GM21737 (cell line): Measurements from ENCODE around the gene ZNF507.
"Not testable (repeated sequence)": the region's sequence is repeated elsewhere in the genome, so short reads cannot be mapped to it uniquely, and the experiment has no call there.

Source experiments
- ATAC-seq: cut with Tn5 transposase; IDR thresholded peaks from one replicate; pipeline ENCODE4 v1.9.1; 2021; ENCODE audit warnings: mild to moderate bottlenecking, moderate library complexity; ENCODE audit not compliant: unreplicated experiment

Gene ZNF507

GRCh38 chr19:32406161-32407003 is 61.0 kb downstream of the ZNF507 start:
- no peak for ATAC-seq

DNA sequence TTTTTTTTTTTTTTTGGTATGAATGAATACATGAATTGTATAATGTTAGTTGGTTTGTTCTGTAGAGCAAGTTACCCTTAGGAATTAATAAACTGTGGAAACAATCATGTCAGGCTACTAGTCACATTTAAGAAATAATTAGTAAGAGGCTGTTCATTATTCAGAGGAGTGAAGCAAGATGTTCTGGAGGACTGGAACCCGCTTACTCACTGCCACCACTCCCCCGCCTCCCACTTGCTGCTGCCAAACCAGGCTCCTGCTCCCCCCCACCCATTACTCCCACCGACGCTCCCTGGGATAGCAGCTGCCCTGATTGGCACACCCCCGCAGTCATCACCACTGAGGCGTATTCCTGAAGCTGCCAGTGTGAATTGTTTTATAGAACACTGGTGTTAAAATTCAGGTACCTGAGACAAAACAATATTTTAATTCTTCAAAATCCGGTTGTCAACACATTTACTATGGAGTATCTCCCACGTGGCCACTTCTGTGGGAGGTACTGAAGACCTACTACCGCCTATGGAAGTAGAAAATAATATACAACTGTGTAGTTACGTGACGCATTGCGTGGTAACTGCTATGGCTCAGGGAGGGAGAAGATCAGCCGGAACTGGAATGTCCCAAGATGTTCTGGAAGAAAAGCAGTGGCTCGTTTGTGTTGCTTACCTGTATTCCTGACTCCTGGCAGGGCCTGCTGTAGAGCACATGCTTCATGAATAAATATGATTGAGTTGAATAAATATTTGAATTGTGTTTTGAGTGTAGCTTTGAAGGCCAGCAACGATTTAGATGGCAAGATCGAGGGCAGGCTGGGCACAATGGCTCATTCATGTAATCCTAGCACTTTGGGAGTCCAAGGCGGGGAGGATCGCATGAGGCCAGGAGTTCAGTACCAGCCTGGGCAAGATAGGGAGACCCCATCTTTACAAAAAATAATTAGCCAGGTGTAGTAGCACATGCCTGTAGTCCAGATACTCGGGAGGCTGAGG is 61.9 kb downstream of the ZNF507 start:
- no peak for ATAC-seq

GRCh38 chr19:32415246-32415645 is 69.8 kb downstream of the ZNF507 start:
- no peak for ATAC-seq

- no peak for ATAC-seq
These were observed 70.3 kb downstream of the ZNF507 start for GRCh38 chr19:32415669-32416068.

DNA sequence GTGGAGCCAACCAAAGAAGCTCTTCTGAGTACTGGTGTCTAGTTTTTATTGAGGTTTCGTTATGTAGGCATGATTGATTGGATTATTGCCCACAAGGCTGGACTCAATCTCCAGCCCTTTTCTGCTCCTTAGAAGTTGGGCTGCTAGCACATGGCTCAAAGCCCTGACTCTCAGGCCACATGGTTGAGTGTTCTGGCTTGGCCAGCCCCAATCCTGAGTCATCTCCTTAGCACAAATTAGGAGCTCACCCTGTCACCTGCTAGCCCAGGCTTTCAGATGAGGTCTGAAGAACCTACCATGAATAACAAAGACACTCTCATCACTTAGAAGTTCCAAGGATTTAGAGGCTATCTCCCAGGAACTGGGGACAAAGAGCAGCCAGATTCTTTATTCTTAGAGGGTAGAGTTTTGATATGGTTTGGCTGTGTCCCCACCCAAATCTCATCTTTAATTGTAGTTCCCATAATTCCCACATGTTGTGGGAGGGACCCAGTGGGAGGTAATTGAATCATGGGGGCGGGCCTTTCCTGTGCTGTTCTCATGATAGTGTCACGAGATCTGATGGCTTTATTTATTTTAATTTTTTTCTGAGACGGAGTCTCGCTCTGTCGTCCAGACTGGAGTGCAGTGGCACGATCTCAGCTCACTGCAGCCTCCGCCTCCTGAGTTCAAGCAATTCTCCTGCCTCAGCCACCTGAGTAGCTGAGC is 71.5 kb downstream of the ZNF507 start:
- no peak for ATAC-seq

DNA sequence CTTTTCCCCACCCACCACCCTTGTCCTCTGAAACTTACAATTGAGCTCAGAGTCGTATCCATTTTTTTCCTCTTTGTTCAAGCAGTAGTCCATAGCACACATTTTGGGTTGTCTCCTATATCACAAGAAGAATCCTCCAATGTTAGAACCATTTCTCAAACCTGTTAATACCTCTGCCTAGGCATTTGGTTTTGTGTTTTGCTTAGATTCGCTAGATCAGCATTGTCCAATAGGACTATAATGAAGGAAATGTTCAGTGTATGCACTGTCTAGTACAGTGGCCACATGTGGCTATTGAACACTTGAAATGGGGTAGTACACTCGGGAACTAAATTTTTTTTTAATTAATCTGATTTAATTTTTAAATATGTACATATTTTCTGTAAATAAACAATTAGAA is 72.7 kb downstream of the ZNF507 start:
- no peak for ATAC-seq

DNA sequence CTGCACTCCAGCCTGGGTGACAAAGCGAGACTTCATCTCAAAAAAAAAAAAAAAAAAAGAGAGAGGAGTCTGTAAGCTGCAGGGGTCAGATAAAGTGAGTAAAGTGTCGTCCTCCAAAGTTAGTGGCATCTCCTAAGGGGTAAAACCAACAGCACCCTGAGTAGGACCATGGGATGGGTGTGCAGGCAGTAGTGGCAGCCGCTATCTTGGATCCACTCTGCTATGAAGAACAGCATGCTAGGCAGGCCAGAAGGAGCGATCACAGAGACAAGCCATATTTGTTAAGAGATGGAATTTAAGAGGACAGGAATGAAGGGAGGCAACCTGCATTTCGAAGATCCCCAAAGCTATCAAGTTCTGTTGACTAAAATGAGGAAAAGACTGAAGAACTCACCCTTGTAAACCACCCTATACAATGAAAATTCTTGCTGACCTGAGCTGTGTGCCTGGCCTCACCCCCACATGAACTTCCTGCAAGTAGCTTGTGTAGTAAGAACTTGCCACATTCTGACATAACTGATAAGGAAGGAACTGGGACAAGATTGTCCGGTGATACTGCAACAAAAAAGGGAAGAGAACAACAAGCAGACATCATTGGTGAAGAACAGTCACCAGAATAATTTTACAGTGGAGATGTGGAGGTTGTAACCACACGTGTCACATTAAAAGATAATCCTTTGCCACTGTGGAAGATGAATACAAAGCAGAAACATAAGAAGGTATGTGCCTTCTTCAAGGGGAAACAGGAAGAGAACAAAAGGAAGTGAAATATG is 76.4 kb downstream of the ZNF507 start:
- no peak for ATAC-seq

DNA sequence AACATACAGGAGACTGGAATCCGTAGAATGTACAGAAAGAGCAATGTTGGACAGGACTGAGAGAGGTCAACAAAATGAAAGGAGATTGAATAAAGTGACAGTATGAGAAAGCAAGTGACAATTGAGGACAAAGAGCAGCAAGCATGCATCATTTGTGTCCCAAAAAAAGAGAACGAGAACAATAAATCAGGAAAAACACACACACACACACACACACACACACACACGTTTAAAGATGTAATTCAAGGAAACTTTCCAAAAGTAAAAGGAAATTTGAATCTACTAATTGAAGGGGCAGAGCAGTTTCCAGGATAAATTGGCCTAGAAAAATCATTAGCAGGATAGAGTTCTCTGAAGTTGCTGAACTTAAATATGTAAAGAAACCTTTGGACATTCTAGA is 77.0 kb downstream of the ZNF507 start:
- ATAC-seq = no peak

- ATAC-seq = not testable (repeated sequence)
These were observed 78.5 kb downstream of the ZNF507 start for GRCh38 chr19:32423944-32424343.

- ATAC-seq = no peak
These were observed 82.1 kb downstream of the ZNF507 start for GRCh38 chr19:32427536-32427935.

DNA sequence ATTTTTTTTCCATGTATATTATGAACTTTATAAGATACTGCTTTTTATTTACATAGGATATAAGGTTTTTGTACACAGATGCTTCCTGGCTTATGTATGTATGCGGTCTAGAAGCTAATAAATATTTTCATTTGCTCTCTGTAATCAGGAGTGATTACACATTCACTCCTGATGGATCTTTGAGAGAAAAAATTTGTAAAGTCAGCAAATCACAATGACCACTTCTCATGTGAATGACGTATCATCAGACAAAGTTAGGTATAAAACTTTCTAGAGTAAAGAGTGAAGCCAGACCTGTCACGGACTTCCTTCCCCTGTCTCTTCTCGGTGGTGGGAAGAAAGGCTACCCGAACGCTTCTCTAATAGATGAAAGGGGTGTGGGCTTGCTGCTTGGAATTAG is 91.3 kb downstream of the ZNF507 start:
- ATAC-seq = no peak

DNA sequence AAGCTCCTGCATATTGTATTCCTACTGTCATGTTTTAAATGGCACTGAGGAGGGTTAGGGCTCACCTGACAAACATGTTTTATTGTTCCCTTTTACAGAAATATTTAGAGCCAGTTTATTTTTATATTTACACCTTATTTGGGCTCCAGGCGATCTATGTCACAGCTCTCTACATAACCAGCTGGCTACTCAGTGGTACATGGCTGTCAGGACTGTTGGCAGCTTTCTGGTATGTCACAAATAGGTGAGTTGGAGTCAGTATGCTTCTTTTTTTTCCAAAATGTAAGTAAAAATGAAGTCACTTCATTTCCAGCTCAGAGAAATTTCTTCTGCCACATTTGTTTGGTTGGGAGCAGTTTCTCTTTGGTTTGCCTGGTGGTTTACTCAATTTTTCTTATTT is 91.7 kb downstream of the ZNF507 start:
- no peak for ATAC-seq
